ENCODE results near the gene BCO1.
A peak's percentile ranks its signal among the peaks of the same experiment; 100 is the strongest.

BCO1 gene

GRCh38 chr16:81321039-81321438, 82.5 kb downstream of the BCO1 start:
- no peak for DNase-seq

GRCh38 chr16:81321536-81321935, 83.0 kb downstream of the BCO1 start:
- DNase-seq = no peak

DNA sequence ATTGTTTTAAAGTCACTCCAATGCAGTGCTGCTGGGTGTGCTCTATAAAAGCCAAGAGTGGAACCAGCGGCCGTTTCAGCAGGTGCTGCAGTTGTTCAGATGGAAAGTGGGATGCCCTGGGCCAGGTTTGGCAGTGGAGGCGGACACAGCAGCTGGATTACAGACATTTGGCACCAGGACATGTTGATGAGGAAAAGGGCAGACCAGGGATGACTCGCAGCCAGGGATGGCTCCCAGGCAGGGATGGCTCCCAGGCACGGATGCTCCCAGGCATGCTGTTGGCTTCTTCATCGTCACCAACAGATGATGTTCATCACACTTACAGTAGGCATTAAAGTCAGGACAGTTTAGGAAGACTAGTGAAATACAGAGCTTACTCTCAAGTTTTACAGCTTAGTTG, 86.3 kb downstream of the BCO1 start:
- DNase-seq = no peak

GRCh38 chr16:81327011-81327410, 88.5 kb downstream of the BCO1 start:
- DNase-seq = no peak

DNA sequence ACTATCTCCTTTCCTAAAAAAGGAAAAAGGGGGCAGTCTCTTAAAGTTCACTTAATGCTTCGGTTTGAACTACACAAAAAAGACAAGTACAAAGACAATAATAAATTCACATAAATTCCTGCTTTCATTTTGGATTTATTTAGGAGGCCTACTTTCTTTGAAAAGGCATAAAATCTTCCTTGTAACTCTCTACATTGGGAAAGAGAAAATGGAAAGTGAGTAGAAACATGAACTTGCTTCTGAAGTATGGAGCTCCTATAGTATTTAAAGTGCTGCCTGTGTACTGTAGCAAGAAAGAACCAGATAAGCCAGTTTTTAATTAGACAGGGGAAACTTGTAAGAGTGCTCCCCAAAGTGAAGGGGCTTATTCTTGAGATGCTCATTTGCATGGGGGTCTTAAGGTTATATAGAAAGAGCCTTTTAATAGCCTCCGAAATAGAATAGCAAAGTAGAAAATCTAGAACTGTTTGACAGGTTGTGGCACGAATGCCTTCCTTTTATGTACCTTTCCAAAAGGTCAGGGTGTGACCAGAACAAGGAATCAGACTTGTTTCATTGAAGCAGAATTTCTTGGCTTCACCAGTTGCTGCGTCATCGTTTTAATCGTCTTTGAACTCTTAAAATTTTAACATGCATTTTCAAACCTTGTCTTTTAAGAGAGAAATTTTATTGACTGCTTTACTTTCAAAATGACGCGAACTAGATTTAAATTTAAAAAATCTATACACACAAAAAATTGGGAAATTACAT, 89.1 kb downstream of the BCO1 start:
- no peak for DNase-seq

GRCh38 chr16:81329947-81330346, 91.5 kb downstream of the BCO1 start:
- no peak for DNase-seq

DNA sequence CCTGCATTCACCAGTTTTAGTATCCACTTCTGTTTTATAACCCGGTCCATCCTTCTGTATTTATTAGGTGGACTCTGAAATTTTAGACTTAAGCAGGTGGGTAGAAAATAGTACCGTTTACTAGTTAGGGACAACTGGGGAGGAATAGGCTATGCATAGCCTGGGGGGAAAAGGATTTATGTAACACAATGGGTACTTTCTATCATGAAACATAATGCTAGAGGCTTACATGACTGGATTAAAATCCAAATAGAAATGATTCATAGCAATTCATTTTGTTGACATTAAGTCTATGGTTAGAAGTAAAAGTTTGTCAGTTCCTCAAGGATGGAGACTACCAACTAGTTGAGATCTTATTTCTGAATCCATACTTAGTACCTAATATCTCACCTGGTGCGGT, 94.9 kb downstream of the BCO1 start:
- DNase-seq = no peak

GRCh38 chr16:81335669-81336068, 97.2 kb downstream of the BCO1 start:
- DNase-seq = peak in 1 of 5 donors; percentile 48

DNA sequence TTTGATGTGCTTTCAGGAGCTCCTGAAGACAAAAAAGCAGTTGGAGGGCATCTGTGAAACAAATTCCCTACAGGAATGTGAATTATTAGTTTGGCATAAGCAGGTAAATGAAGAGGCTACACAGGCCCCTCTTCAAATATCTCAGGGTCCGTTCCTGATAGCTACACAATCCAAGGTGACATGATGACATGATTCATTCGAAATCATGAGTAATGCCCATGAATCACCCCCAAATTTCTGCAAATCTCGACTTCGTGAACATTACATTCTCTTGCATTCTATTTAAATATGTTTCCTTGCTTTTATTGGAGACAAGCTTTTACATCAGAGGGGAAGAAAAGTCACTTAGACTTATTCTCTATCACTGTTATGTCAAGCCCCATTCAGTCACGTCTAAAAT, 98.6 kb downstream of the BCO1 start:
- no peak for DNase-seq

Measured in T-helper 1 cell (primary cell).